Left renal cortex interstitium (tissue), 4 donors: Measurements from ENCODE around the gene CHRNA4. TPM values are rescaled to one million over a fixed set of nuclear protein-coding genes. Genes with fewer than 3 reads are reported as not detected.
"Not testable (repeated sequence)": the region's sequence is repeated elsewhere in the genome, so short reads cannot be mapped to it uniquely, and the experiment has no call there.

Source experiments
- DNase-seq, 4 donors: peaks; one replicate each; pipeline ENCODE4 v3.0.0-alpha.2; 2013; ENCODE audit warnings: low read depth in 4 of 4, low spot score in 2 of 4, missing footprints in 1 of 4
- polyA plus RNA-seq, 4 donors: library from polyadenylated mRNA; unstranded; fragments of 120-200 nt; gene quantifications; one replicate each; pipeline ENCODE4 v1.2.1, GENCODE V29; 2013; ENCODE audit not compliant: insufficient read length in 4 of 4

CHRNA4 gene
- polyA plus RNA-seq, 4 donors, result 5.6 to 29.6 (median 12.3) TPM

- no peak for DNase-seq
These were observed 9.1 kb downstream of the CHRNA4 start for GRCh38 chr20:63351811-63352591.

DNA sequence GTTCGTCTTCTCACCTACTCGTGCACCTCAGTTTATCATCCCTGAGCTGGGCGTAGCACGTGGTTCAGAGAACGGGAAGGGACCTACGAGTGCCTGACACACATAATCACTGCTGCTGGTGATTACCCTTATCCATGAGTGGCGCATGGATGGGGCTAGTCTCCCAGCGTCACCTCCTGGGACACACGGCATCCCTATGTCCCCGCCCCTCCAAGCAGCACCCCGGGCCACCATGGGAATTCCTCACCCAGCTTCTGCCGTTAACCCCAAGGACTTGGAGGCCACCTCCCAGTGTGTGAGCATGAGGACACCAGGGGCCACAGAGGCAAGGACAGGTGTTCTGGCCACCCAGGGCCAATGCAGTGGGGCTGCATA lies 9.8 kb downstream of the CHRNA4 start:
- no peak for DNase-seq

- no peak for DNase-seq
These were observed 10.4 kb downstream of the CHRNA4 start for GRCh38 chr20:63350597-63351325.

- no peak for DNase-seq
These were observed 11.0 kb downstream of the CHRNA4 start for GRCh38 chr20:63350196-63350595.

- DNase-seq, result no peak
These were observed 11.6 kb downstream of the CHRNA4 start for GRCh38 chr20:63349516-63349895.

DNA sequence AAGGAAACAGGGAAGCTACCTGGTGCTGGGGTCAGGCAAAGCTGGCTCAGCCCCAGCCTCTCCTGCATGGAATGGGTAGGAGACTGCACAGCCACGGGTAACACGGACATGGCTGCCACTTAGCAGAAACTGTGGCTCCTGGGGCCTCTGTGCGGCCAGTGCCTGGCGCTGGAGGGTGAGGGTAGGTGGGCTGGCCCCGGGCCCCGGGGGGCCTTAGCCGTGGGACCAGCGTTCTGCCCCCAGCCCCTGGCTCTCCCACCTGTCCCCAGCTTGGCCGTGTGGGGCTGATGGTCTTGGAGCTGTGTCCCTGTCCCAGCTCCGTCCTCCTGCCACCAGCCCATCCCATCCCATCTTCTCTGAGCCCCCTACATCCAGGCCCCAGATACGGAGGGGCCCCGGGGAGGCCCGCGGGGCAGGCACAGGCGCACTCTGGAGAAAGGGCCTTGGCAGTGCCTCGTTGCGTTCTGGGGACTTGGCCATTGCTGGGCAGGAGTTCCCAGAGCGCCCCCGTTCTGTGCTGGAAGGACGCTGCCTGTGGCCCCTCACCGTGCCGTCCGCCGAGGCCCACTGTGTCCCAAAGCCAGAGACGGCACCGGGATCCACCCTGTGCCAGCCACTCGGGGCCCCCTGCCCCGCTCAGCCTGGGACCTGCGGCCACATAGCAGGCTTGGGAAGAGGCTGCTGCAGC lies 12.2 kb downstream of the CHRNA4 start:
- DNase-seq, result no peak

DNA sequence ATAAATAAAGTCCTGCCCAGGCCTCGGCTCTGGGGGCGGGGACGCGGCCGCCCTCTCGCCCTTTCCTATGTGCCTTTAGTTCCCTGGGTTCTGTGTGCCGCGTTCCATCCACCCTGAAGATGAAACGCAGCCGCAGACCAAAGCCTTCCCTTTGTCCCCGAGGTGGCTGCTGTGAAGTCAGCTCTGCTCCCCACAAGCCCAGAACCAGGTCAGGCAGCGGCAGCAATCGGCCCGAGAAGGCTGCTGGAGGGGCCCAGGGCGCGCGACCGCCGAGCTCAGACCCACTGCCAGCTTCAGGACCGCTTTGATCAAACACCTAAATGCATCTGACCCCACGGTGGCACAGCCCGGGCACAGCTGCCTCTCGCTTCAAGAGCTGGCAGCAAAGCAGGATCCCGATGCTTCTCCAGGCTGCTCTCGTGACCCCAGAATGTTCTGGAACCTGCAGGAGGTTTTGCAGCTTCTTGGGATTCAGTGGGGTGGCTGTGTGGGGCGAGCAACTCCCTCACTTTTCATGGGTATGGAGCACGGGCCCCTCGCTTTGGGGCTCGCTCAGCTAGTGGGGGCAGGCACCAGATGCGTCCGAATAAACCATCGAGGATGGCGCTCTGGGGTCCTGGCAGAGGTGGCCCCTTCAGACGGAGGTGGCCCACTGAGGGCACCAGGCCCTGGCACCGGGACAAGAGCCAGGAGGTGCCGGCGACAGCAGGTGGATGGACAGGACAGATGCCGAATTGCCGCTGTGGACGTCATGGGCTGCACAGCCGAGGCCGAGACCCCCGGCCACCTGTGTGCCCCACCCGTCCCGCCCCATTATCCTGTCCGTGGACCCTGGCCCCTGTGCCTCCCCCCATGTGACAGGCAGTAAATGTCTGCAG lies 13.0 kb downstream of the CHRNA4 start:
- no peak for DNase-seq

GRCh38 chr20:63347081-63347741 lies 13.9 kb downstream of the CHRNA4 start:
- no peak for DNase-seq

GRCh38 chr20:63346131-63347080 lies 14.7 kb downstream of the CHRNA4 start:
- no peak for DNase-seq

DNA sequence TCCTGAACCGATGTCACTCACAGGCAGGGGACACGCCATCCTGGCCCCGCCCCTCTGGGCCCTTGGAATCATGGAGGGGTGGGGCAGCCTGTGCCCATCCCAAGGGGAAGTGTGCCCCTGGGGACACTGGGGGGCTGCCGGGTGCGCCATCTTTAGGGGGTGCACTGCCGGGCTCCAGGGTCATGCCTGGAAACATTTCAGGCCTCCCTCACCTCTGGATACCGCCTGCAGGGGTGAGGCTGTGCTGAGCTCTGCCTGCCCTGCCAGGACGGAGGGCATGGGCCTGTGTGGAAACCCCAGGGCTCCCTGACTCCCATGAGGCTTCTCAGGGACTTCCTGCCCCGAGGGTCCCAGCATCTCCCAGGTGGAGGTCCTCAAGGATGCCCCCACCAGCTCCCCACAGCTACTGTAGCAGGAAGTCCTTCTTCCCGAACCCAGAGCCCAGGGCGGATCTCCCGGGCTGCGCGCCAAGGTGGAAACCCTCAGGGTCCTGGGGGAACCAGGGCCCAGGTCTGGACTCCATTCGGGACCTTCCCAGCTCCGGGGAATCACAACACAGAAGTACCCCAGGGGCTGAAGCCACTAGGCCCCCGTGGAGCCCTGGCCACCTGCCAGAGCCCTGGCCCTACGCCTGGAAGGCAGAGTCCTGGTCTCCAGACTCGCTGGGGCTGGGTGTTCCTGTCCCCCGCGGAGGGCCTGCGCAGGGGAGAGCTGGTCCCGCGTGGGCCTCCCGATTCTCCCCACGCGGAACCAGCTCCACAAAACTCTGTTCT lies 15.6 kb downstream of the CHRNA4 start:
- no peak for DNase-seq

DNA sequence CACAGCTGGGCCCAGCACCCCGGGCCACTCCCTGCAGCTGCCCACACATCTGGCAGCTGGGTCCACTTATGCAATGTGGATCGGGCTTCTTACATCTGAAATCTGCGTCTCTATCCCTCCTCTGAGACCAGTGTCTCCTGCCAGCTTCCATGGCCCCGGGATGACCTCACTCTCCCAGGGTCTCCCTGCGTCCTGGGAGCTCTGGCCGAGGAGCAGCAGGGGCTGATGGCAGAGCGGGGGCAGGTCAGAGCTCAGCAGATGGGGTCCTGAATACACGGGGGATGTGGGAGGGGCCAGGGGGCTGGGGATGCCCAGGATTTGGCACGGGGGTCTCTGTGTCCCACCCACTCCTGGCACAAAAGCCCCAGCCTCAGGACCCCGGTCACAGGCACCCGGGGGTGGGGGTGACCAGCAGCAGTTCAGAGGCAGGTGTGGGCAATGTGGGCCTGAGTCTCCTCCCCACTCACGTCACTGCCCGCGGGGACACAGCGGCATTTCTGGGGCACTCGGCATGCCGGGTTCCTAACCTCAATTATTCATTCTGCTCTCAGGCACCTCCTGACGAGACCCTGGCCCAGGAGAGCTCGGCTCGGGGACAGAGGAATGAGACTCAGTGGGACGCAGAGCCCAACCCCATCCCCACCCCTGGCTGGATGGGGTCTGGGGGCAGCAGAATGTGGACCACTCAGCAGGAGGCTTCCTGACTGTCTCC lies 16.4 kb downstream of the CHRNA4 start:
- DNase-seq, result no peak

DNA sequence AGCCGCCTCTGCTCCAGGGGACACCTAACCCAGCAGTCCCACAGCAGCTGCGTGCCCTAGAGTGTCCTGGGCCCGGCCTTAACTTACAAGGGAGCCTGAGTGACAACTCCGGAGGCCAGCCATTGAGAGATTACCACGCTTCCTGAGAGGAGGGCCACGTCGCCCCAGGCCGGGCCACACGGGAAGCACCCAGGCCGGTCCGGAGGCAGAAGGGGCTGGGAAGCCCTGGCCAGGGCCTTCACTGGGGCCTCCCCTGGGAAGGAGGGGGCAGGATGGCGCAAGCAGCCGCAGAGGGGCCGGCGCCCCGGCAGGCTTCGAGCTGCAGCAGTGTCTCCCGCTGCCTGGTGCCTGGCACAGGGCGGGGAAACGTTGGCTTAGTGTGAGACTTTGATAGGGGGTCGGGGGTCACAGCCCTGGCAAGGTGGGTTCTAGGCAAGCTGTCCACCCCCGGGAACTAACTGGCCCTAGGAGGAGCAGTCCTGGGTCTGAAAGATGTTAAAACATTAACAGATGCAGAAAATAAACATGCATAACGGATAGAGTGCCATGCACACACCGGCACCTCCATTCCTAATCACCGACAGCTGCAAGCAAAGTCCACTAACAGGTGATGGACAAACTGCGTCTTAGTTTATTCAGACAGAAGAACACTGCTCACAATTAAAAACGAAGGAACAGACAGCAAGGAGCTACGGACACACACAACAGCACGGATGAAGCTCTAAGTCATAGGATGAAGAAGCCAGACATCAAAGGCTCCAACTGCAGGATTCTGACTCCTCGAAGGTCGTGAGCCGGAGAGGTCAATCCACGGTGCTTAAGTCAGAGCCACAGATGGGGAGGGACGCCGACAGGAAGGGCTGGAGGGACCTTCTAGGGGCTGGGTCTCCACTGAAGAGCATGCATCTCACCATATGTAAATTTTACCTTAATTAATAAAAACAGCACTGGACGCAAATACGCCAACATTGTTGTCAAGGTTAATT lies 17.4 kb downstream of the CHRNA4 start:
- no peak for DNase-seq

GRCh38 chr20:63342561-63343459 lies 18.3 kb downstream of the CHRNA4 start:
- DNase-seq, result no peak

- DNase-seq, result not testable (repeated sequence)
These were observed 20.9 kb downstream of the CHRNA4 start for GRCh38 chr20:63340158-63340688.
